Sciatic nerve (tissue), 2 donors: ENCODE measurements around the gene E2F7. TPM values are rescaled to one million over a fixed set of nuclear protein-coding genes. Genes with fewer than 3 reads are reported as not detected.
A peak's percentile ranks its signal among the peaks of the same experiment; 100 is the strongest.

ENCODE experiments used
- ATAC-seq: fragments of 200-7000 bp; cut with Tn5 transposase; one replicate; pipeline ENCODE4 v1.9.1; 2020; ENCODE audit warnings: mild to moderate bottlenecking, moderate library complexity
- DNase-seq: peaks from one replicate; pipeline ENCODE4 v3.0.0-alpha.2; 2020; ENCODE audit warnings: low spot score
- intact Hi-C: fragments of 100-400 bp; cut with DNase I; formaldehyde crosslinking; loops from one replicate; pipeline ENCODE4 v1.14.2; 2022
- total RNA-seq: library from RNA; stranded (reverse); fragmentation: NEBNext Ultra II Directional; extraction: Animal tissue kit (Norgen Biotek cat#: 25700); gene quantifications from one replicate; pipeline ENCODE4 v1.2.1, GENCODE V29; 2021
- donor health status: DM: no; HTN: no; CAD: no.
- donor health status: DM: no; HTN: no; CAD: no.

Gene E2F7
- total RNA-seq, 1 donor from 2014 or later, result 0.27 TPM

- intact Hi-C loops, result no loop called here
- no peak for DNase-seq
- ATAC-seq, result no peak
Measured at GRCh38 chr12:77070382-77070781, 5.0 kb upstream of the E2F7 start.

GRCh38 chr12:77064896-77065360 lies 441 bp downstream of the E2F7 start:
- peak; percentile 58 for DNase-seq
- no peak for ATAC-seq
- intact Hi-C loops, result no loop called here

GRCh38 chr12:77062846-77063461 lies 2.4 kb downstream of the E2F7 start:
- DNase-seq, result no peak
- no peak for ATAC-seq
- intact Hi-C loops, result no loop called here

- ATAC-seq (no peak), DNase-seq (no peak)
- intact Hi-C loops, result no loop called here
Measured at GRCh38 chr12:77062396-77062795, 3.0 kb downstream of the E2F7 start.

GRCh38 chr12:77060883-77061240 lies 4.5 kb downstream of the E2F7 start:
- intact Hi-C loops, result no loop called here
- DNase-seq (no peak), ATAC-seq (no peak)

GRCh38 chr12:77060136-77060882 lies 5.1 kb downstream of the E2F7 start:
- no peak for ATAC-seq
- intact Hi-C loops, result no loop called here
- DNase-seq, result no peak

- no peak for ATAC-seq
- intact Hi-C loops, result loop anchor here (5.0 kb wide), 1 partner anchor 949 kb away; no protein-coding TSS in a partner anchor
Measured at GRCh38 chr12:77058740-77059139, 6.6 kb downstream of the E2F7 start.

GRCh38 chr12:77054851-77055250 lies 10.5 kb downstream of the E2F7 start:
- intact Hi-C loops, result loop anchor here (5.0 kb wide), 1 partner anchor 952 kb away; no protein-coding TSS in a partner anchor
- ATAC-seq (no peak), DNase-seq (no peak)

More at GRCh38 chr12:77058740-77059139, 6.6 kb downstream of the E2F7 start:
- no peak for DNase-seq

- ATAC-seq, result no peak
Measured at GRCh38 chr12:77053259-77053658, 12.1 kb downstream of the E2F7 start.

GRCh38 chr12:77049767-77050353 lies 15.5 kb downstream of the E2F7 start:
- ATAC-seq (peak; percentile 56), DNase-seq (no peak)
- intact Hi-C loops, result no loop called here

More at GRCh38 chr12:77053259-77053658, 12.1 kb downstream of the E2F7 start:
- DNase-seq, result no peak
- intact Hi-C loops, result no loop called here

GRCh38 chr12:77047341-77048109 lies 17.8 kb downstream of the E2F7 start:
- DNase-seq, result no peak
- ATAC-seq, result no peak
- intact Hi-C loops, result no loop called here

- ATAC-seq (no peak), DNase-seq (no peak)
- intact Hi-C loops, result no loop called here
Measured at GRCh38 chr12:77046468-77046867, 18.9 kb downstream of the E2F7 start.

GRCh38 chr12:77045183-77045582 lies 20.2 kb downstream of the E2F7 start:
- no peak for ATAC-seq
- intact Hi-C loops, result no loop called here
- no peak for DNase-seq

- DNase-seq (no peak), ATAC-seq (no peak)
- intact Hi-C loops, result no loop called here
Measured at GRCh38 chr12:77044721-77045120, 20.6 kb downstream of the E2F7 start.

GRCh38 chr12:77042833-77043232 lies 22.5 kb downstream of the E2F7 start:
- intact Hi-C loops, result no loop called here
- DNase-seq (no peak), ATAC-seq (no peak)

GRCh38 chr12:77040231-77040630 lies 25.1 kb downstream of the E2F7 start:
- intact Hi-C loops, result no loop called here
- no peak for ATAC-seq
- DNase-seq, result no peak

GRCh38 chr12:77035226-77035625 lies 30.1 kb downstream of the E2F7 start:
- intact Hi-C loops, result no loop called here
- ATAC-seq, result no peak
- DNase-seq, result no peak

- ATAC-seq (no peak), DNase-seq (no peak)
- intact Hi-C loops, result no loop called here
Measured at GRCh38 chr12:77033658-77034536, 31.5 kb downstream of the E2F7 start.

GRCh38 chr12:77032406-77032805 lies 33.0 kb downstream of the E2F7 start:
- intact Hi-C loops, result no loop called here
- ATAC-seq (no peak), DNase-seq (no peak)
